ENCODE data around the gene IGSF5. TPM values are rescaled to one million over a fixed set of nuclear protein-coding genes. Genes with fewer than 3 reads are reported as not detected.

Gene IGSF5
- total and polyA plus RNA-seq, 3 donors from 2014 or later: 0.39 to 1.6 (median 0.62) TPM

DNA sequence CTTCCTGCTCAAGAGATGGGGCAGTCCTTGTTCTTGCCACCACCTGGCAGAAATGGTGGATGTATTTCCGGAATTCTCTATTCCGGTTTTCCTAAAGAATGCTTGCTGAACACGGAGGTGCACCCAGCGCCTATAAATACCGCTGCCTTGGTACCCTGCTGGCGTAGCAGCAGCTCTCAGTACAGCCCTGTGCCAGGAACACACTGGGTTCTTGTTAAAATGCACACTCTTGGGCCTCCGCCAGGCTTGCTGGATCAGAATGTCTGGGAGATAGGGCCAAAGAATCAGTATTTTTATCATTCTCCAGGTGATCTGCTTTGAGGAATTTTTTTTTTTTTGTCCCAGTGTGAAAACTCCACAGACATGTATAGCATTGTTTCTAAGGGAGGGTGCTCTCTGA, 54.2 kb downstream of the IGSF5 start:
- DNase-seq: no peak
- no peak overlapping the region for H3K27ac ChIP-seq
- no peak overlapping the region for H3K4me3 ChIP-seq
- H3K27me3 ChIP-seq: no peaks in the 10 kb centered on the region
- H3K4me1 ChIP-seq: no peaks in the 10 kb centered on the region
- WGBS, 2 donors: 87 to 91% methylated on average over 7 of the region's 7 CpGs
- intact Hi-C loops (cut with DNase I; ENCODE audit: low total_unique reads): no loop called here
- no peaks in the 10 kb centered on the region for H3K36me3 ChIP-seq (ENCODE audit: low read depth, missing control alignments)
- TF ChIP-seq POLR2A (IDR thresholded peaks at IDR 0.05): no peak
- TF ChIP-seq, protein P1, sequence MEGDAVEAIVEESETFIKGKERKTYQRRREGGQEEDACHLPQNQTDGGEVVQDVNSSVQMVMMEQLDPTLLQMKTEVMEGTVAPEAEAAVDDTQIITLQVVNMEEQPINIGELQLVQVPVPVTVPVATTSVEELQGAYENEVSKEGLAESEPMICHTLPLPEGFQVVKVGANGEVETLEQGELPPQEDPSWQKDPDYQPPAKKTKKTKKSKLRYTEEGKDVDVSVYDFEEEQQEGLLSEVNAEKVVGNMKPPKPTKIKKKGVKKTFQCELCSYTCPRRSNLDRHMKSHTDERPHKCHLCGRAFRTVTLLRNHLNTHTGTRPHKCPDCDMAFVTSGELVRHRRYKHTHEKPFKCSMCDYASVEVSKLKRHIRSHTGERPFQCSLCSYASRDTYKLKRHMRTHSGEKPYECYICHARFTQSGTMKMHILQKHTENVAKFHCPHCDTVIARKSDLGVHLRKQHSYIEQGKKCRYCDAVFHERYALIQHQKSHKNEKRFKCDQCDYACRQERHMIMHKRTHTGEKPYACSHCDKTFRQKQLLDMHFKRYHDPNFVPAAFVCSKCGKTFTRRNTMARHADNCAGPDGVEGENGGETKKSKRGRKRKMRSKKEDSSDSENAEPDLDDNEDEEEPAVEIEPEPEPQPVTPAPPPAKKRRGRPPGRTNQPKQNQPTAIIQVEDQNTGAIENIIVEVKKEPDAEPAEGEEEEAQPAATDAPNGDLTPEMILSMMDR (IDR thresholded peaks at IDR 0.05): no peak
- no peaks in the 10 kb centered on the region for H3K9me3 ChIP-seq

DNA sequence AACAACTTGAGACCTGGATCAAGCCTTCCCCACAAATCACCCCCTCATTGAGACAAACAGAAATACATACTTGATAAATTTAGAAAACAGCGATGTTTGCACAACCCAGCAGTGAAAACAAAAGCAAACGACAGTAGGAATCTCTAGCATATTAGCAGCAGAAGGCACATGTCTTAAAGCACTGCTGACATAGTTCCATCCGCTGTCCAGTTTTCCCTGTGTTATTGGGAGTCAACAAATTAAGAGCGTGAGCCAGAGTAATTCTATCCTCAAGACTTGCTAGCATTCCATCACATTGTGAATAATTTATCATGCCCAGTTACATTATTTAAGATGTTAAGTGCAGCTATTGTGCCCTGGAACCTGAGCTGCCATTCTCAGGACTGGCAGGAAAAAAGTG, 55.3 kb downstream of the IGSF5 start:
- no peak for DNase-seq
- WGBS, 2 donors: 74 to 78% methylated on average over 4 of the region's 4 CpGs
- Histone ChIP-seq H3K4me3 (no peak overlapping the region), H3K9me3 (no peaks in the 10 kb centered on the region), H3K27ac (no peak overlapping the region), H3K27me3 (no peaks in the 10 kb centered on the region), H3K4me1 (no peaks in the 10 kb centered on the region), H3K36me3 (ENCODE audit: low read depth, missing control alignments) (no peaks in the 10 kb centered on the region)
- TF ChIP-seq POLR2A (IDR thresholded peaks at IDR 0.05): no peak
- TF ChIP-seq, protein P1 (IDR thresholded peaks at IDR 0.05): no peak
- intact Hi-C loops (cut with DNase I; ENCODE audit: low total_unique reads): no loop called here

DNA sequence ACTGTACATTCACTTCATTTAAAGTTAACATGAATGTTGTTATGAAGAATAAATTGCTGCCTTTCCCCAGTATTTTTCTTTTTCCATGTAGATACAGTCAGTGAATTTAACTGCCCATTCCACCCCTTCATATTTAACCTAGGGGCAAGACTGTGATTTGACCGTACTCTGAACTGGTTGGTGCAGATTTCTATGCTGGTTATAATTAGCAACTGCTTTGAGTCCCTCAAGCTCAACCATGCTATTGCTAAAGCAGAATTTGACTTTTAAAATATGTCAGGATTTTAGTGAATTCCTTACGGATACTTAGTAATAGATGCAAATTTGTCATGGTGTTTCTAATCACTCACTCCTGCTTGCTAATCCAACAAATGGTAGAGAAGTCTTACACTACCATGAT, 57.2 kb downstream of the IGSF5 start:
- H3K27me3 ChIP-seq: no peaks in the 10 kb centered on the region
- 88 to 96% methylated on average over 2 of the region's 2 CpGs for WGBS, 2 donors
- no peak overlapping the region for H3K4me3 ChIP-seq
- H3K36me3 ChIP-seq (ENCODE audit: low read depth, missing control alignments): no peaks in the 10 kb centered on the region
- intact Hi-C loops (cut with DNase I; ENCODE audit: low total_unique reads): no loop called here
- TF ChIP-seq, protein P1 (IDR thresholded peaks at IDR 0.05): no peak
- TF ChIP-seq POLR2A (IDR thresholded peaks at IDR 0.05): no peak
- H3K27ac ChIP-seq: no peak overlapping the region
- no peak for DNase-seq
- no peaks in the 10 kb centered on the region for H3K9me3 ChIP-seq
- H3K4me1 ChIP-seq: no peaks in the 10 kb centered on the region

DNA sequence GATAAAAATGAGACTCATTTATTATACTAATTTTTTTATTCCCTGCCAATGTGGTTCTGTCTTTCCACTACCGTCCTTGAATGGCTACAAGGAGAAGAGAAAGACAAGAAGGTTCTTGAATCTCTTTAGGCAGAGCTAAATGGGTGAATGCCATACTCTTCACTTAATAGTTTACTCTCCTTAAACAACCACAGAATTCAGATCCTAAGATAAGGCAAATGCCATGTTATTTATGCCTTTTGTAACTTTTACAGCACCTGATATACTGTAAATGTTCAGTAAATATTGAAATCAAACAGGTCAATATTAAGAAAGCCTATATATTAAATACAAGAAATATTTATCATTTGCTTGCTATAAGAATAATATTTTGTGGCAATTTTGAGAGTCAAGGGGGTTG, 58.4 kb downstream of the IGSF5 start:
- Histone ChIP-seq H3K36me3 (ENCODE audit: low read depth, missing control alignments) (no peaks in the 10 kb centered on the region), H3K27ac (no peak overlapping the region), H3K9me3 (no peaks in the 10 kb centered on the region), H3K4me1 (no peaks in the 10 kb centered on the region), H3K4me3 (no peak overlapping the region), H3K27me3 (no peaks in the 10 kb centered on the region)
- intact Hi-C loops (cut with DNase I; ENCODE audit: low total_unique reads): no loop called here
- DNase-seq: no peak
- WGBS, 2 donors: 84 to 88% methylated on average over 1 of the region's 1 CpG
- no peak for TF ChIP-seq POLR2A (IDR thresholded peaks at IDR 0.05)
- TF ChIP-seq, protein P1 (IDR thresholded peaks at IDR 0.05): no peak

DNA sequence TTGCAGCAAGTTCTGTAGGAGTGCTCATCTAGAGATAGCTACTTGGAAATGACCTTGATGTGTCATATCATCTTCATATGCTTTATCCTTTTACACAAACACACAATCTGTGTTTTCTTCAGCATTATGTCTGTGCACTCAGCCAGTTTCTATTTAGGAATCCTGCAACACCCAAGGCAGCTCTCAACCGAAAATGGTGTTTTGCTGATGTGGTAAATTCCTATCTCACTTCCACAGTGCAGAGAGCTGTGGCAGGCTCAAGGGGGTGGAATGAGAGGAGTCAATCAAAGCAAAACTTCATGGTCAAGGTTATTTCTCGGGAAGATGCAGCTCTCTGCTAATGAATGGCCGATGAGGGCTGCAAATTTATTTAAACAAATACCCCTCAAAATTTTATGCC, 59.3 kb downstream of the IGSF5 start:
- no peak for DNase-seq
- H3K4me3 ChIP-seq: no peak overlapping the region
- no peaks in the 10 kb centered on the region for H3K36me3 ChIP-seq (ENCODE audit: low read depth, missing control alignments)
- H3K4me1 ChIP-seq: no peaks in the 10 kb centered on the region
- no peak overlapping the region for H3K27ac ChIP-seq
- H3K9me3 ChIP-seq: no peaks in the 10 kb centered on the region
- H3K27me3 ChIP-seq: no peaks in the 10 kb centered on the region
- intact Hi-C loops (cut with DNase I; ENCODE audit: low total_unique reads): no loop called here
- WGBS, 2 donors: 29 to 40% methylated on average over 3 of the region's 3 CpGs
- TF ChIP-seq, protein P1 (IDR thresholded peaks at IDR 0.05): no peak
- TF ChIP-seq POLR2A (IDR thresholded peaks at IDR 0.05): no peak
